HepG2 (cell line): Measurements from ENCODE around the gene HELZ.

Source experiments
- CBFB ChIP-seq: sonication (generic); formaldehyde crosslinking; IDR thresholded peaks from 2 replicates; pipeline ENCODE4 v1.4.0; 2020; ENCODE audit warnings: missing genetic modification reagents
- SMC3 ChIP-seq: IDR thresholded peaks from 2 replicates; pipeline ENCODE4 v1.6.1; 2011; ENCODE audit warnings: low read length, improper control_type of control experiment
- ZNF557 ChIP-seq: sonication (generic); formaldehyde crosslinking; IDR thresholded peaks from 2 replicates; pipeline ENCODE4 v1.4.0; 2020; ENCODE audit warnings: missing genetic modification reagents

DNA sequence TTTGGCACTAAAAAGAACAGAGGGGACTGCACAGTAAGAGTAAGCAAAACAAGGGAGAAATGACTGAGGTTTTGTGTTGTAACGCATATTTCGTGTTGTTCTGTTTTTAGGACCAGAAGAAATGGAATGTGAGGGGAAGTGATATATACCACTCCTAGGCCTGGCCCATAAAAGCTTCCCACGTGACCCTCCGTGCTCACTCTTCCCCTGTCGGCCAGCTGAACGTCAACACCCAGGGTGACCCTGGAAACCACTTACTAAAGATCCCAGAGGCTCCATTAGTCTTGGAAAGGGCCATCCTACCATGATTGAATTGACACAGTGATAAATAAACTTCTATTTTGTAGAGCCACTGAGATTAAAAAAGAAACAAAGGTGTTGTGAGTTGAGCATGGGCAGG is 79.8 kb downstream of the HELZ start:
- no peak for TF ChIP-seq SMC3
- TF ChIP-seq CBFB (CRISPR knock-in tag): no peak
- TF ChIP-seq ZNF557 (CRISPR knock-in tag): no peak
